HEK293 (cell line): Measurements from ENCODE around the gene AMER1.

ENCODE experiments used
- CTCF ChIA-PET: fragments of 350-600 bp; formaldehyde crosslinking; extraction: SDS; loops from one replicate; lab custom pipeline; 2021; ENCODE audit warnings: antibody characterized with exemption; lab: Yijun Ruan, JAX
- POLR2A ChIA-PET: fragments of 300-600 bp; formaldehyde crosslinking; extraction: SDS; loops from one replicate; lab custom pipeline; 2020; ENCODE audit warnings: antibody characterized with exemption, inconsistent platforms; lab: Yijun Ruan, JAX
- H3K27ac ChIP-seq: fragments of 200-500 bp; sonication (Bioruptor generic); 2 replicates; pipeline ENCODE4 v1.5.1; 2014; ENCODE audit warnings: low read depth, low read length, control low read depth, inconsistent platforms; ENCODE audit errors: extremely low read depth
- H3K36me3 ChIP-seq, 2 experiments: fragments of 200-500 bp in 1 of 2; sonication (Bioruptor generic) in 1 of 2; 1 replicate in 1 of 2; 2 replicates in 1 of 2; pipeline ENCODE4 v1.5.1; 2014 to 2017; ENCODE audit warnings: inconsistent platforms in 2 of 2, low read length in 2 of 2; ENCODE audit not compliant: control insufficient read depth in 2 of 2, insufficient read depth in 1 of 2
- H3K4me1 ChIP-seq: fragments of 200-500 bp; sonication (Bioruptor generic); 2 replicates; pipeline ENCODE4 v1.5.1; 2014; ENCODE audit warnings: mild to moderate bottlenecking, low read length, inconsistent platforms; ENCODE audit not compliant: control insufficient read depth, insufficient read depth
- H3K4me3 ChIP-seq: 2 replicates; pipeline ENCODE4 v1.5.1; 2011; ENCODE audit warnings: low read depth, mild to moderate bottlenecking, control low read depth, low read length, moderate library complexity
- H3K9me3 ChIP-seq: fragments of 200-500 bp; sonication (Bioruptor generic); 2 replicates; pipeline ENCODE4 v1.5.1; 2014; ENCODE audit warnings: low read depth, low read length, inconsistent platforms; ENCODE audit not compliant: control insufficient read depth, insufficient read depth
- BCL11A ChIP-seq: fragments of 450-650 bp; formaldehyde crosslinking; IDR thresholded peaks from 2 replicates; pipeline ENCODE4 v1.5.1; 2016; ENCODE audit warnings: low read depth, missing biosample characterization, missing genetic modification characterization
- IKZF3 ChIP-seq: fragments of 450-650 bp; IDR thresholded peaks from 2 replicates; pipeline ENCODE4 v1.5.0; 2018; ENCODE audit warnings: missing biosample characterization, mild to moderate bottlenecking, missing genetic modification characterization, moderate library complexity
- MYNN ChIP-seq: fragments of 450-650 bp; formaldehyde crosslinking; IDR thresholded peaks from 2 replicates; pipeline ENCODE4 v1.5.1; 2016; ENCODE audit warnings: missing biosample characterization, missing genetic modification characterization, borderline replicate concordance
- ZNF148 ChIP-seq: fragments of 450-650 bp; formaldehyde crosslinking; IDR thresholded peaks from 2 replicates; pipeline ENCODE4 v1.5.0; 2017; ENCODE audit warnings: missing biosample characterization, missing genetic modification characterization, borderline replicate concordance
- ZNF169 ChIP-seq: fragments of 450-650 bp; formaldehyde crosslinking; IDR thresholded peaks from 2 replicates; pipeline ENCODE4 v1.5.1; 2016; ENCODE audit warnings: missing biosample characterization, missing genetic modification characterization
- ZNF18 ChIP-seq: fragments of 450-650 bp; formaldehyde crosslinking; IDR thresholded peaks from 2 replicates; pipeline ENCODE4 v1.5.1; 2016; ENCODE audit warnings: missing biosample characterization, missing genetic modification characterization
- ZNF48 ChIP-seq: fragments of 450-650 bp; formaldehyde crosslinking; IDR thresholded peaks from 2 replicates; pipeline ENCODE4 v1.5.1; 2016; ENCODE audit warnings: missing biosample characterization, missing genetic modification characterization
- ZNF501 ChIP-seq: fragments of 450-650 bp; formaldehyde crosslinking; IDR thresholded peaks from 2 replicates; pipeline ENCODE4 v1.5.1; 2016; ENCODE audit warnings: missing biosample characterization, missing genetic modification characterization
- ZNF513 ChIP-seq: fragments of 450-650 bp; IDR thresholded peaks from 2 replicates; pipeline ENCODE4 v1.5.1; 2018; ENCODE audit warnings: missing biosample characterization, missing genetic modification characterization
- ZNF571 ChIP-seq: fragments of 450-650 bp; formaldehyde crosslinking; IDR thresholded peaks from 2 replicates; pipeline ENCODE4 v1.5.0; 2017; ENCODE audit warnings: missing biosample characterization, missing genetic modification characterization
- ZNF654 ChIP-seq: fragments of 450-650 bp; formaldehyde crosslinking; IDR thresholded peaks from 2 replicates; pipeline ENCODE4 v1.5.1; 2016; ENCODE audit warnings: low read depth, missing biosample characterization, missing genetic modification characterization
- ZNF701 ChIP-seq: fragments of 450-650 bp; formaldehyde crosslinking; IDR thresholded peaks from 2 replicates; pipeline ENCODE4 v1.5.1; 2016; ENCODE audit warnings: missing biosample characterization, missing genetic modification characterization
- ZNF791 ChIP-seq: fragments of 450-650 bp; formaldehyde crosslinking; IDR thresholded peaks from 2 replicates; pipeline ENCODE4 v1.5.1; 2016; ENCODE audit warnings: missing biosample characterization, missing genetic modification characterization
- ZNF792 ChIP-seq: fragments of 450-650 bp; formaldehyde crosslinking; IDR thresholded peaks from 2 replicates; pipeline ENCODE4 v1.5.1; 2016; ENCODE audit warnings: missing biosample characterization, missing genetic modification characterization
- ZNF843 ChIP-seq: fragments of 450-650 bp; formaldehyde crosslinking; IDR thresholded peaks from 2 replicates; pipeline ENCODE4 v1.5.1; 2016; ENCODE audit warnings: missing biosample characterization, missing genetic modification characterization
- ZSCAN16 ChIP-seq: fragments of 450-650 bp; formaldehyde crosslinking; IDR thresholded peaks from 2 replicates; pipeline ENCODE4 v1.5.1; 2016; ENCODE audit warnings: missing biosample characterization, missing genetic modification characterization
- ZSCAN30 ChIP-seq: fragments of 450-650 bp; IDR thresholded peaks from 2 replicates; pipeline ENCODE4 v1.5.1; 2018; ENCODE audit warnings: missing biosample characterization, mild to moderate bottlenecking, missing genetic modification characterization, moderate library complexity
- TF ChIP-seq, protein P1 (sequence below): fragments of 450-650 bp; formaldehyde crosslinking; IDR thresholded peaks from 2 replicates; pipeline ENCODE4 v1.5.1; 2016; ENCODE audit warnings: missing biosample characterization, missing genetic modification characterization

AMER1 gene

DNA sequence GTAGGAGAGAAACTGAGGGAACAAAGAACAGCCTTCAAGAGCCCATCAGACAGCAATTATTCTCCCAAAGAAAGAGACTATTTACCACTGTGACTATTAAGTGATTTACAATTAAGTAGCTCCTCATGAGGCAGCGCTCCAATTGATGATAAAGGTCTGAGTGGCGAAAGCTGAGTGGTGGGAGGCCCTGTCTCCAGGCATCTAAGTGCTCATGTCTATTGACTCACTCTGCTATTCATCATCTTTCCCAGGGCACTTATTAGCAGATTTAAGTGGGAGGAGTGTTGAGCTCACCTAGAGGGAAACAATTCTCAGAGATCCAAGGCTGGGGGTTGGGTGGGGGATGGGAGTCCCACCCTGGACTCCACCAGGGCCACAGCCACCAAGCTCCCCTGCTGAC lies 23.3 kb downstream of the AMER1 start:
- H3K9me3 ChIP-seq, result no peaks in the 10 kb centered on the region
- POLR2A ChIA-PET, result no interaction called here

GRCh38 chrX:64176876-64177275 lies 28.6 kb downstream of the AMER1 start:
- TF ChIP-seq ZNF18 (tag by site-specific recombination), result no peak
- TF ChIP-seq ZNF571, result no peak
- no peak for TF ChIP-seq ZNF48 (tag by site-specific recombination)
- TF ChIP-seq IKZF3, result no peak
- TF ChIP-seq ZNF792, result no peak
- TF ChIP-seq ZNF701 (tag by site-specific recombination), result no peak
- no peak for TF ChIP-seq BCL11A
- TF ChIP-seq ZNF791, result no peak
- Histone ChIP-seq H3K9me3 (peaks cover 2% of the 10 kb centered on the region), H3K36me3 (no peaks in the 10 kb centered on the region), H3K27ac (no peak overlapping the region), H3K4me3 (no peak overlapping the region), H3K4me1 (no peaks in the 10 kb centered on the region)
- CTCF ChIA-PET, result no interaction called here
- POLR2A ChIA-PET, result interaction anchor here (0.6 kb wide), 1 partner anchor 402 kb away, joined by 8 read pairs; no protein-coding TSS in a partner anchor

More for the DNA sequence above, 23.3 kb downstream of the AMER1 start:
- Histone ChIP-seq H3K27ac (no peak overlapping the region), H3K4me1 (no peaks in the 10 kb centered on the region), H3K36me3 (peaks cover 0 to under 1% of the 10 kb centered on the region in 2 experiments; a peak in 1 of 3 replicates), H3K4me3 (no peak overlapping the region)
- TF ChIP-seq ZNF169 (tag by site-specific recombination), result no peak
- CTCF ChIA-PET, result no interaction called here

- H3K9me3 ChIP-seq, result peaks cover 3% of the 10 kb centered on the region
- H3K4me3 ChIP-seq, result no peak overlapping the region
- TF ChIP-seq, protein P1, sequence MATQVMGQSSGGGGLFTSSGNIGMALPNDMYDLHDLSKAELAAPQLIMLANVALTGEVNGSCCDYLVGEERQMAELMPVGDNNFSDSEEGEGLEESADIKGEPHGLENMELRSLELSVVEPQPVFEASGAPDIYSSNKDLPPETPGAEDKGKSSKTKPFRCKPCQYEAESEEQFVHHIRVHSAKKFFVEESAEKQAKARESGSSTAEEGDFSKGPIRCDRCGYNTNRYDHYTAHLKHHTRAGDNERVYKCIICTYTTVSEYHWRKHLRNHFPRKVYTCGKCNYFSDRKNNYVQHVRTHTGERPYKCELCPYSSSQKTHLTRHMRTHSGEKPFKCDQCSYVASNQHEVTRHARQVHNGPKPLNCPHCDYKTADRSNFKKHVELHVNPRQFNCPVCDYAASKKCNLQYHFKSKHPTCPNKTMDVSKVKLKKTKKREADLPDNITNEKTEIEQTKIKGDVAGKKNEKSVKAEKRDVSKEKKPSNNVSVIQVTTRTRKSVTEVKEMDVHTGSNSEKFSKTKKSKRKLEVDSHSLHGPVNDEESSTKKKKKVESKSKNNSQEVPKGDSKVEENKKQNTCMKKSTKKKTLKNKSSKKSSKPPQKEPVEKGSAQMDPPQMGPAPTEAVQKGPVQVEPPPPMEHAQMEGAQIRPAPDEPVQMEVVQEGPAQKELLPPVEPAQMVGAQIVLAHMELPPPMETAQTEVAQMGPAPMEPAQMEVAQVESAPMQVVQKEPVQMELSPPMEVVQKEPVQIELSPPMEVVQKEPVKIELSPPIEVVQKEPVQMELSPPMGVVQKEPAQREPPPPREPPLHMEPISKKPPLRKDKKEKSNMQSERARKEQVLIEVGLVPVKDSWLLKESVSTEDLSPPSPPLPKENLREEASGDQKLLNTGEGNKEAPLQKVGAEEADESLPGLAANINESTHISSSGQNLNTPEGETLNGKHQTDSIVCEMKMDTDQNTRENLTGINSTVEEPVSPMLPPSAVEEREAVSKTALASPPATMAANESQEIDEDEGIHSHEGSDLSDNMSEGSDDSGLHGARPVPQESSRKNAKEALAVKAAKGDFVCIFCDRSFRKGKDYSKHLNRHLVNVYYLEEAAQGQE (tag by site-specific recombination), result no peak
- TF ChIP-seq MYNN (tag by site-specific recombination), result no peak
- TF ChIP-seq ZNF513 (tag by site-specific recombination), result no peak
- TF ChIP-seq ZSCAN30 (tag by site-specific recombination), result no peak
- TF ChIP-seq ZNF501 (tag by site-specific recombination), result no peak
- no peak for TF ChIP-seq ZNF654 (tag by site-specific recombination)
- no peak for TF ChIP-seq ZNF843 (tag by site-specific recombination)
- no peak for TF ChIP-seq ZNF148 (tag by site-specific recombination)
- TF ChIP-seq ZSCAN16, result no peak
- no peak for TF ChIP-seq ZNF701 (tag by site-specific recombination)
- H3K27ac ChIP-seq, result no peak overlapping the region
- H3K4me1 ChIP-seq, result no peaks in the 10 kb centered on the region
- CTCF ChIA-PET, result no interaction called here
- POLR2A ChIA-PET, result no interaction called here
- no peaks in the 10 kb centered on the region; a peak in 1 of 3 replicates for H3K36me3 ChIP-seq
These were observed 35.5 kb downstream of the AMER1 start for GRCh38 chrX:64169988-64170387.
